Measurements from ENCODE around the gene PRKCH.

PRKCH gene

GRCh38 chr14:61434311-61434710 is 112.9 kb downstream of the PRKCH start:
- no peaks in the 10 kb centered on the region for H3K79me2 ChIP-seq (ENCODE audit: insufficient read depth, low read length)
- H3F3A ChIP-seq (ENCODE audit: insufficient read depth): no peaks in the 10 kb centered on the region
- H3K27ac ChIP-seq (ENCODE audit: low read depth, low read length): no peak overlapping the region
- H3K36me3 ChIP-seq (ENCODE audit: low read length): no peaks in the 10 kb centered on the region
- TF ChIP-seq EZH2phosphoT487 (conservative IDR thresholded peaks at IDR 0.05; ENCODE audit: low read length) (no peak), CTCF (IDR thresholded peaks at IDR 0.05; ENCODE audit: insufficient read depth, low read length, poor library complexity, severe bottlenecking) (no peak)
- no peaks in the 10 kb centered on the region for H3K9me3 ChIP-seq (ENCODE audit: insufficient read depth, low read length)
- no peaks in the 10 kb centered on the region for H3K9me2 ChIP-seq (replicated peaks; ENCODE audit: insufficient read depth, low read length)
- H3K4me3 ChIP-seq (ENCODE audit: insufficient read depth, low read length, poor library complexity, severe bottlenecking): no peak overlapping the region
- H3K9ac ChIP-seq (ENCODE audit: low read length): no peak overlapping the region
- H3K4me2 ChIP-seq (ENCODE audit: low read depth, low read length, poor library complexity, severe bottlenecking): no peak overlapping the region
- no peaks in the 10 kb centered on the region for H3K27me3 ChIP-seq (ENCODE audit: low read length)
- no peak overlapping the region for H2AFZ ChIP-seq (ENCODE audit: low read depth, low read length, severe bottlenecking)
- H4K20me1 ChIP-seq (ENCODE audit: low read depth, low read length): no peaks in the 10 kb centered on the region

GRCh38 chr14:61435563-61436337 is 114.4 kb downstream of the PRKCH start:
- no peak overlapping the region for H3K9ac ChIP-seq (ENCODE audit: low read length)
- H3K9me2 ChIP-seq (replicated peaks; ENCODE audit: insufficient read depth, low read length): no peaks in the 10 kb centered on the region
- no peaks in the 10 kb centered on the region for H3F3A ChIP-seq (ENCODE audit: insufficient read depth)
- H3K79me2 ChIP-seq (ENCODE audit: insufficient read depth, low read length): no peaks in the 10 kb centered on the region
- no peak overlapping the region for H3K4me2 ChIP-seq (ENCODE audit: low read depth, low read length, poor library complexity, severe bottlenecking)
- no peaks in the 10 kb centered on the region for H3K27me3 ChIP-seq (ENCODE audit: low read length)
- no peak for TF ChIP-seq CTCF (IDR thresholded peaks at IDR 0.05; ENCODE audit: insufficient read depth, low read length, poor library complexity, severe bottlenecking)
- H2AFZ ChIP-seq (ENCODE audit: low read depth, low read length, severe bottlenecking): no peak overlapping the region
- H4K20me1 ChIP-seq (ENCODE audit: low read depth, low read length): no peaks in the 10 kb centered on the region
- no peaks in the 10 kb centered on the region for H3K9me3 ChIP-seq (ENCODE audit: insufficient read depth, low read length)
- H3K4me3 ChIP-seq (ENCODE audit: insufficient read depth, low read length, poor library complexity, severe bottlenecking): no peak overlapping the region
- no peaks in the 10 kb centered on the region for H3K36me3 ChIP-seq (ENCODE audit: low read length)
- H3K27ac ChIP-seq (ENCODE audit: low read depth, low read length): no peak overlapping the region

GRCh38 chr14:61437381-61437780 is 116.0 kb downstream of the PRKCH start:
- Histone ChIP-seq H3K36me3 (ENCODE audit: low read length) (no peaks in the 10 kb centered on the region), H3K27ac (ENCODE audit: low read depth, low read length) (no peak overlapping the region), H3K9me2 (replicated peaks; ENCODE audit: insufficient read depth, low read length) (no peaks in the 10 kb centered on the region), H2AFZ (ENCODE audit: low read depth, low read length, severe bottlenecking) (no peak overlapping the region), H3K4me3 (ENCODE audit: insufficient read depth, low read length, poor library complexity, severe bottlenecking) (no peak overlapping the region), H3F3A (ENCODE audit: insufficient read depth) (no peaks in the 10 kb centered on the region), H3K27me3 (ENCODE audit: low read length) (no peaks in the 10 kb centered on the region), H4K20me1 (ENCODE audit: low read depth, low read length) (no peaks in the 10 kb centered on the region), H3K9me3 (ENCODE audit: insufficient read depth, low read length) (no peaks in the 10 kb centered on the region), H3K9ac (ENCODE audit: low read length) (no peak overlapping the region), H3K4me2 (ENCODE audit: low read depth, low read length, poor library complexity, severe bottlenecking) (no peak overlapping the region), H3K79me2 (ENCODE audit: insufficient read depth, low read length) (no peaks in the 10 kb centered on the region)
- TF ChIP-seq CTCF (IDR thresholded peaks at IDR 0.05; ENCODE audit: insufficient read depth, low read length, poor library complexity, severe bottlenecking) (no peak), EZH2phosphoT487 (conservative IDR thresholded peaks at IDR 0.05; ENCODE audit: low read length) (no peak)

Measured in SU-DHL-6 (cell line).